SK-N-MC (cell line): ENCODE data around the gene MGMT.

ENCODE experiments used
- DNase-seq: peaks from one replicate; pipeline ENCODE4 v3.0.0-alpha.2; 2011; ENCODE audit warnings: low read depth, low spot score
- H3K27ac ChIP-seq: fragments of 200-600 bp; sonication (generic); 2 replicates; pipeline ENCODE4 v1.5.1; 2016; ENCODE audit warnings: mixed run types
- H3K36me3 ChIP-seq: fragments of 200-600 bp; sonication (generic); 2 replicates; pipeline ENCODE4 v1.6.1; 2017; ENCODE audit warnings: antibody characterized with exemption, low read length, mixed read lengths; ENCODE audit not compliant: insufficient read depth
- H3K4me3 ChIP-seq: fragments of 200-600 bp; sonication (generic); 2 replicates; pipeline ENCODE4 v1.5.1; 2016
- H3K9ac ChIP-seq: fragments of 200-600 bp; sonication (generic); 2 replicates; pipeline ENCODE4 v1.8.0; 2017; ENCODE audit warnings: mixed run types, mixed read lengths; ENCODE audit not compliant: insufficient read length
- H3K9me3 ChIP-seq: fragments of 200-600 bp; sonication (generic); 2 replicates; pipeline ENCODE4 v1.6.1; 2017; ENCODE audit warnings: low read depth, mild to moderate bottlenecking, antibody characterized with exemption, low read length, moderate library complexity, mixed read lengths
- EZH2 ChIP-seq: fragments of 200-600 bp; sonication (generic); IDR thresholded peaks from one replicate; pipeline ENCODE4 v1.6.1; 2017; ENCODE audit warnings: antibody characterized with exemption
- FOXP2 ChIP-seq: optimal IDR thresholded peaks from 2 replicates; pipeline ENCODE3; 2011; ENCODE audit warnings: mild to moderate bottlenecking, moderate library complexity; ENCODE audit not compliant: insufficient read depth; ENCODE audit errors: extremely low read length, control extremely low read depth
- POLR2AphosphoS5 ChIP-seq: IDR thresholded peaks from 2 replicates; pipeline ENCODE4 v1.6.1; 2012; ENCODE audit warnings: mild to moderate bottlenecking, low read depth, low read length, borderline replicate concordance

MGMT gene

GRCh38 chr10:129447486-129447885 lies 19.6 kb upstream of the MGMT start:
- H3K9me3 ChIP-seq: no peaks in the 10 kb centered on the region
- H3K36me3 ChIP-seq: no peaks in the 10 kb centered on the region
- H3K9ac ChIP-seq: no peak overlapping the region
- H3K4me3 ChIP-seq: no peak overlapping the region
- no peak for TF ChIP-seq POLR2AphosphoS5
- TF ChIP-seq FOXP2: no peak
- no peak for TF ChIP-seq EZH2
- H3K27ac ChIP-seq: no peak overlapping the region
- no peak for DNase-seq

GRCh38 chr10:129448086-129448485 lies 19.0 kb upstream of the MGMT start:
- TF ChIP-seq EZH2: no peak
- no peak for TF ChIP-seq POLR2AphosphoS5
- TF ChIP-seq FOXP2: no peak
- no peaks in the 10 kb centered on the region for H3K36me3 ChIP-seq
- no peak for DNase-seq
- H3K27ac ChIP-seq: no peak overlapping the region
- no peak overlapping the region for H3K4me3 ChIP-seq
- H3K9ac ChIP-seq: no peak overlapping the region
- no peaks in the 10 kb centered on the region for H3K9me3 ChIP-seq

- Histone ChIP-seq H3K9ac (no peak overlapping the region), H3K4me3 (no peak overlapping the region), H3K36me3 (no peaks in the 10 kb centered on the region), H3K9me3 (no peaks in the 10 kb centered on the region), H3K27ac (no peak overlapping the region)
- DNase-seq: no peak
- TF ChIP-seq FOXP2 (no peak), EZH2 (no peak), POLR2AphosphoS5 (no peak)
Observed at GRCh38 chr10:129448539-129448938, 18.5 kb upstream of the MGMT start.

GRCh38 chr10:129449893-129450292 lies 17.1 kb upstream of the MGMT start:
- no peaks in the 10 kb centered on the region for H3K9me3 ChIP-seq
- TF ChIP-seq FOXP2: no peak
- no peak for TF ChIP-seq EZH2
- no peak for TF ChIP-seq POLR2AphosphoS5
- H3K9ac ChIP-seq: no peak overlapping the region
- no peaks in the 10 kb centered on the region for H3K36me3 ChIP-seq
- DNase-seq: no peak
- H3K4me3 ChIP-seq: no peak overlapping the region
- no peak overlapping the region for H3K27ac ChIP-seq

- no peaks in the 10 kb centered on the region for H3K36me3 ChIP-seq
- no peaks in the 10 kb centered on the region for H3K9me3 ChIP-seq
- H3K4me3 ChIP-seq: no peak overlapping the region
Observed at GRCh38 chr10:129450391-129450790, 16.6 kb upstream of the MGMT start.

GRCh38 chr10:129455625-129456024 lies 11.4 kb upstream of the MGMT start:
- no peak overlapping the region for H3K27ac ChIP-seq
- H3K9ac ChIP-seq: no peak overlapping the region
- TF ChIP-seq EZH2 (no peak), FOXP2 (no peak), POLR2AphosphoS5 (no peak)
- H3K4me3 ChIP-seq: no peak overlapping the region
- DNase-seq: no peak
- H3K36me3 ChIP-seq: no peaks in the 10 kb centered on the region
- H3K9me3 ChIP-seq: no peaks in the 10 kb centered on the region

More at GRCh38 chr10:129450391-129450790, 16.6 kb upstream of the MGMT start:
- DNase-seq: no peak
- Histone ChIP-seq H3K27ac (no peak overlapping the region), H3K9ac (no peak overlapping the region)
- TF ChIP-seq FOXP2 (no peak), POLR2AphosphoS5 (no peak), EZH2 (no peak)

- TF ChIP-seq EZH2 (no peak), FOXP2 (no peak), POLR2AphosphoS5 (no peak)
- Histone ChIP-seq H3K36me3 (no peaks in the 10 kb centered on the region), H3K27ac (no peak overlapping the region), H3K9ac (no peak overlapping the region), H3K4me3 (no peak overlapping the region), H3K9me3 (no peaks in the 10 kb centered on the region)
- DNase-seq: no peak
Observed at GRCh38 chr10:129459762-129460539, 7.1 kb upstream of the MGMT start.

- TF ChIP-seq POLR2AphosphoS5: no peak
- no peak for TF ChIP-seq FOXP2
- no peak for TF ChIP-seq EZH2
- no peak for DNase-seq
- H3K9ac ChIP-seq: no peak overlapping the region
- H3K36me3 ChIP-seq: no peaks in the 10 kb centered on the region
- H3K4me3 ChIP-seq: no peak overlapping the region
- H3K27ac ChIP-seq: no peak overlapping the region
- no peaks in the 10 kb centered on the region for H3K9me3 ChIP-seq
Observed at GRCh38 chr10:129462257-129462795, 4.7 kb upstream of the MGMT start.

GRCh38 chr10:129464251-129464650 lies 2.8 kb upstream of the MGMT start:
- Histone ChIP-seq H3K9ac (no peak overlapping the region), H3K36me3 (no peaks in the 10 kb centered on the region), H3K9me3 (no peaks in the 10 kb centered on the region), H3K27ac (no peak overlapping the region), H3K4me3 (no peak overlapping the region)
- TF ChIP-seq POLR2AphosphoS5 (no peak), FOXP2 (no peak), EZH2 (no peak)
- DNase-seq: no peak
